HG02642 (cell line): Measurements from ENCODE around the gene SPATA1.

ENCODE experiments used
- ATAC-seq: cut with Tn5 transposase; IDR thresholded peaks from one replicate; pipeline ENCODE4 v1.9.1; 2021; ENCODE audit warnings: mild to moderate bottlenecking; ENCODE audit not compliant: unreplicated experiment, poor library complexity

The SPATA1 gene, protein sequence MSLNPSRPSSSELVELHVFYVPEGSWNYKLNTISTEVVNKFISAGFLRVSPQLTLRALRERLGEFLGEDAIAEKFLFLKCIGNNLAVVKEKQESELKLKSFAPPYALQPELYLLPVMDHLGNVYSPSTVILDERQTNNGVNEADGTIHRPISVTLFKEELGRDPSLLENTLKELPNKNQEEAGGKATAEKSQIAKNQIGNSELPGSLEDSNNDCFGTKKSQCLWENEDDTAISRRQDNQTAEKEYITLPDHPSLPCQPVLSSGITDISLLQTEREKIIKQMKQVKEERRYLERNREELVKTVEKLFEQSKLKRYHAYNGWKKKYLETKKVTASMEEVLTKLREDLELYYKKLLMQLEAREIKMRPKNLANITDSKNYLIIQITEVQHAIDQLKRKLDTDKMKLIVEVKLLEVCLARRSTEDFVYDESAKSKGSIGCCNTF

DNA sequence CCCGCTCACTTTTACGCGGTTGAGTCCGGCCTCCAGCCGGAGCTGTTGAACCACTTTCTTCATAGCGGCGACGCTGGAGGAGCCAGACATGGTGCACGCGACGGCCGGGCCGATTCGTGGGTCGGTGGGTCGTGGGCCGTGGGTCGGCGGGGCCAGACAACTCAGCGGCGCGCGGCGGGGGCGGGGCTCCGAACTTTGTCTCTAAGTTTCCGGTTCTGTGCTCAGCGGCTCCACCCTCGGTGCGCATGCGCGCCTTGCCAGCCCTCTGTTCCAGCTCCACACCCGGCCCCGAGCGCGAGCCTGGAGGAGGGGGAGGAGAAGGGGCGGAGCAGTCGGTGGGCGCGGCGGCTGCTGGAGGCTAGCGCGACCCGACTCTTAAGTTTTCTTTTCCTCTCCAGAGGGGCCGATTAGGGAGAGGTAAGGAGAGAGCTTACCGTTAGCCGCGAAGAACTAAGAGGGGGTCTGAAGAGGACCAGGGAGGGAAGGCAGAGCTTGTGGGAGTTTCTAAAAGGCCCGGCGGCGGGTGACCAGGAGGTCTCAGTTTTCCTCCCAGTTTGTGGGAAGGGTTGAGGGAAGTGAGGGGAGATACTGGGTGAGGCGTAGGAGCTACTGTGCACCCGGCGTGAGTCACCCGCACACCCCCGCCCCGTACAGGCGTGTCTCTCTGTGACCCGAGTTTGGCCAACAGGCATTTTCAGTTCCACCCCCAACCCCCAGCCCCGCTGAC lies at the start of gene SPATA1, which contains the start of gene GNG5:
Gene SPATA1 (plus strand): TSS at position 385 of the 727 bp plus-strand sequence. CDS start 9,974 bp downstream, outside the sequence.
Gene GNG5 (minus strand): TSS at position 580 of the 727 bp plus-strand sequence. CDS start 490 bp downstream, at position 90.
- ATAC-seq = peak; percentile 87

DNA sequence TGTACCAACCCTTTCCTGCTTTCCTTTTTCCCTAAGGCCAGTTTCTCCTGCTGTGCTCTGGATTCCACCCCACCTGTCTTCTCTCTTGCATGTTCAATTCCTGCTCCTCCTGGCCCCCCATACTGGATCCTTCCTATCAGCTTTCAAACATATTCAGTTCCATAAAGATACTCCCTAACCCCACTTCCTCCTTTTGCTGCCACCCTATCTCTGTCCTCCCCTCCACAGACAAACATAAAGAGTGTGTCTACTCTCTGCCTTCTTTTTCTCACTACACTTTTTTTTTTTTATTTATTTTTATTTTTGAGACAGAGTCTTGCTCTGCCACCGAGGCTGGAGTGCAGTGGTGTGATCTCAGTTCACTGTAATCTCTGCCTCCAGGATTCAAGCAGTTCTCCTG lies 44.1 kb upstream of the SPATA1 start:
- no peak for ATAC-seq

DNA sequence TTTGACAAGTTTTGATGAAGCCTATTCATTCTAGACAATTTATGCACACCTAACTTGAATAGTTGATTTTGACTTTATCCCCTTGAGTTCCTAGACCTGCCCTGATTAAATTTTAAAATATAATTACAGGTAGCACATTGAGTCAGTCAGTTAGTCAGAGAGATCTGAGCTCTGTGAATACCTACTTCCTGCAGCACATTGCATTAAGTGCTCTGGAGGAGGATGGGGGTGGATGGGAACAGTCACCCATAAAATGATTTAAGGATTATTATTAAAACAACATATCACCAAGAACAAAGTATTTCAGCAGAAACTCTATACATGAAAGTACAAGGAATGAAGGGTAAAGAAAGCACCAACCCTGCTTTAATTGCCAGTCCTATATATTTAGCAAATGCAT lies 38.9 kb upstream of the SPATA1 start:
- ATAC-seq = no peak

DNA sequence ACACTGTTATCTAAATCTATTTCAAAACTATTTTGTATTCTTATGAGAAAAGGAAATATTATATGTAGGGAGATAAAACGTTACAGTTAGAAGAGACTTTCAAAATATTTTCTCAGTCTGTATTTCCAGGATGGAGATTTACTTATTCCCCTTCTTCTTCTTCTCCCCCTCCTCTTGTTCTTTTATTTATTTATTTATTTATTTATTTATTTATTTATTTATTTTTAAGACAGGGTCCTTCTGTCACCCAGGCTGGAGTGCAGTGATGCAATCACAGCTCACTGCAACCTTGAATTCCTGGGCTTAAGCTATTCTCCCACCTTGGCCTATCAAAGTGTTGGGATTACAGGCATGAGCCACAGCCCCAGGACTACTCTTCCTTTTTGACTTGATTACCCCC lies 30.0 kb upstream of the SPATA1 start:
- no peak for ATAC-seq

DNA sequence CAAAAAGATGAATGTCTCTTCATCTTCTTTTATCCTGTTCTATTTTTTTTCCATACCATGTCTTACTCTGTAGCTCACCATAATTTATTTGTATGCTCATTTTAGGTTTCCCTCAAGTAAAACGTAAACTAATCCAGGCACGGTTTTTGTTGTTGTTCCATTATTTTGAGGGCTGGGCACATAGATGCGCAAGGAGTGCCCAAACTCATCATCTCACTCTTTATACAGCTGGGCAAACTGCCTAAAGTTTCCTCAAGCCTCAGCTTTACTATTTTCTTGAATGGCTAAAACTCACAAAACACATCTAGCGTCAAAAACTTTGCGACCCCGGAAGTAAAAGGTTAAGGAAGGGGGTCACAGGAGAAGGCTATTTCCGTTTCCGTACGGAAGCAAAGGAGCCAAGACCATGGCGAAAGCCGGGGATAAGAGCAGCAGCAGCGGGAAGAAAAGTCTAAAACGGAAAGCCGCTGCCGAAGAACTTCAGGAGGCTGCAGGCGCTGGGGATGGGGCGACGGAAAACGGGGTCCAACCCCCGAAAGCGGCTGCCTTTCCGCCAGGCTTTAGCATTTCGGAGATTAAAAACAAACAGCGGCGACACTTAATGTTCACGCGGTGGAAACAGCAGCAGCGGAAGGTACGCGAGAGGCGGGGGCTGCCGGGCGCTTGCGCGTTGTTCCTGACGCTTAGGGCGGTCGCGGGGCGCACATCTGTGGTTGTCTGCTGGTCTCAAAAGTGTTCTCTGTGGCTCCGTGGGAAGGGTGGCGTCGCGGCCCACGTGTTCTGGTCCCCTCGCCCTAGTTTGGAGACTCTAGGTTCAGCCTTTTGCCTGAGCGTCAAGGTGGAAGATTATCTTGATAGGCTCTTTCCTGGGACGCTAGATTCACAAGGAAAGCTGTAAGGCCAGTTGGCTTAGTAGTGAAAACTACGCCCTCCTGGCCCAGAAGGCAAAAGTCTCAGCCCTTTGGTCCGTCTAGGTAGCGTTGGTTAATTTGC lies 27.0 kb upstream of the SPATA1 start, which contains the start of gene RPF1:
Gene RPF1 (plus strand): TSS at position 391 of the 993 bp plus-strand sequence. CDS start 16 bp downstream, at position 407.
- ATAC-seq = peak; percentile 99

DNA sequence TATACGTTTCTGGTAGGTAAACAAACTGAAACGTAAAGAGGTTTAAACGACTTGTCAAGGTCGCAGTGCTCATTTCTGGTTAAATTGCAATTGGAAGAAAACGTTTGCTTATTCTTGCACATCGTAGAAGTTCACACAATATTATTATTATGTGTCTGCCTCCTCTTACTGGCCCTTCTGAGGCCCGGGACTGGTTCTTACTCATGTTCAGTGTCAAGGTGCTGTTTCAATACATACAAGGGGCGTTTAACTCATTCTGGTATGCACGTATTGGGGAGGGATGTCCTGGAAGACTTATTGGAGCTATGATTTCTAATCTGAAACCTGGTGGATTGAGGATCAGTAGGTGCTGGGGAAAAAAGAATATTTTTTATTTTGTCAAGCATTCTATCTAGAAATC lies 26.2 kb upstream of the SPATA1 start:
- ATAC-seq = no peak

DNA sequence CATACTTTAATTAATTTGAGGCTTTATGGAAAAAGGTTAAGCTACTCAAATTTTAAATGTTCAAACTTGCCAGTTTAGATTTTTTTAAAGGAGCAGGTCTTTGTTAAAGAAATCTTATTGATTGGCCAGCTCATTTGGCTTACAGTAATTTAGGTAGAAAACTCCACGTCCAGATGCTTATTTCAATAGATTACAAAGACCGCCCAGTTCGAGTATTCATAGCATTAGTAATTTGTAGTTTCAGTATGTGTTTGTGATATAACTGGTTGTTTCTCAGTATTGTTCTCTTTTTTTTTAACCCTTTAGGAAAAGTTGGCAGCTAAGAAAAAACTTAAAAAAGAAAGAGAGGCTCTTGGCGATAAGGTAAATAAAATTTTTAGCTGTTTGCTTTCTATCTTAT lies 25.5 kb upstream of the SPATA1 start:
- peak; percentile 28 for ATAC-seq

DNA sequence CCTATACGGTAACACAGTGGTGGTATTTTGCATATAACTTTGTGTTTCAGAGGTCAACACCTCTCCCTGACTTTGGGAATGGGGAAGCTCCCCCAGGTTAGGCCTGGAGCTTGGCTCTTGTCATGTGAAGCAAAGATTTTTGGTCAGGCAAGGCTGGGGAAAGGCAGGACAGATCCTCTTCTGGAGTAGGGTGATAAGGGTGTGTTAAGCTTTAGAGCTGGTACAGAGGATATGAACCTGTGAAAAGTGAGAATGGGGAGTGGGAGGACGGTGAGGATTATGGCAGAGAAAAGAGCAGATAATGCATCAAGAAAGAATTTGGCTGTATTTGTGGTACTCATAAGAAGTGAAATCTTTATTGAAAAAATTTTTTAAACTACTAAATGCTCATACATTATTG lies 24.9 kb upstream of the SPATA1 start:
- ATAC-seq = no peak

DNA sequence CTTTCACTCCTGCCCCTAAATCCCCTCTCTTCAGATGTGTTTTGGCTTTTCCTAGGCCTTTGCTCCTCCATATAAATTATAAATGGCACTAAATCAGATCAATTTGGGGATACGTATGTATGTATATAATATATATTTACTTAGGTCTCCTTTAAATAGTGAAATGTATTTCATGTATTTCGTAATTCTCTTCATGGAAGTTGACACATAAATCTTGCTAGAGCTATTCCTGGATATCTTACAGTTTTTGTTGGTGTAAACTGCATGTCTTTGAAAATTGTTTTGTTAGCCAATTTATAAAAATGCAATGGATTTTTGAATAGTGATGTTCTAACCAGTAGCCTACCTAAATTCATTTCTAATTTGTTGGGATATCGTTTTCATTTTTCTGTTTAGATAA lies 18.1 kb upstream of the SPATA1 start:
- no peak for ATAC-seq

DNA sequence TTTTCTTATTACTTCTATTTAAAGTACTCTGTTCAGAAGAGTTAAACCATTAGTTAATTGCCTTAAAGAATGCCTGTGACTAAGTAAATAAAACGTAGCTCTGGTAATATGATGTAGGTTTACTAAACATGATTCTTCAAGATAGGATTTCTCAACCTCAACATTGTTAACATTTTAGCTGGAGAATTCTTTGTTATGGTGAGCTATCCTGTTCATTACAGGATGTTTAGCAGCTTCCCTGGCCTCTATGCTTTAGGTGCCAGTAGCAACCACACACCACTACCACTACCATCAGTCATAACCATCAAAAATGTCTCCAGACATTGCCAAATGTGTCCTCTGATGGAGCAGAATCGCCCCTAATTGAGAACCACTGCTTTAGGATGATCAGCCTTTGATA lies 16.4 kb upstream of the SPATA1 start:
- ATAC-seq = no peak

DNA sequence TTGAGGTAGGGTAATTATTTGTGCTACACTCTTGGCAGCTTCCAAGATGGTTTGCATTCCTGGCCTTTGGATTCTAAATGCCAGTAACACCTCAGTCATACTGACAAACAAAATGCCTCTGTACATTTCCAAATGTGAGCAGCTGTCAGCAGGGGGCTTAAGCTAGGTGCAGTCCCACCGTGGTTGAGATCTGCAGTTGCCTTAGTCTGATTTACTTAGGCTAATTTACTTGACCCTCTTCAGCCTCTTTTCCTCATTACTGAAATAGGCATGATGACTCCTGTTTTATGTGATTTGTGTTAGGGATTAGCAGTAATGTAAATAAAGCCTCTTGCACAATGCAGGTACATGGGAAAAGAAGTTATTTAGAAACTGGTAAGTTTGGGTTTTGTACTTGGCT lies 13.5 kb upstream of the SPATA1 start:
- no peak for ATAC-seq

DNA sequence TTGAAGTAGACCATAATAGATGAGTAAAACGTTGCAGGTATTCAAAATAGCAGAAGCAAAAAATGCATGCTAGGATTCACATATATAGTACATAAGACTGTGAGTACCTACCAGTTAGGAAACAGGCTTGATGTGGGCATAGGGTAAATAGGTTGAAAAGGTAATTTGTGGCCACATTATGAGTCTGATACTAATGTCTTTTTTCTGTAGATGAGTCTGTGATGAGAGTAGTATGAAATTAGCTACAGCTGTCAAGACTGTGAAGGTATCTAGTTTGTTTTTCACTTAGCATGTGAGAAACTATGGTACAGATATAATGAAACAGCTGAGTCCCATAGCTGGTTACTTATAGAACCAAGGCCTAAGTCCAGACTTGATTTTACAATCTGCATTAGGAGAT lies 12.4 kb upstream of the SPATA1 start:
- no peak for ATAC-seq

DNA sequence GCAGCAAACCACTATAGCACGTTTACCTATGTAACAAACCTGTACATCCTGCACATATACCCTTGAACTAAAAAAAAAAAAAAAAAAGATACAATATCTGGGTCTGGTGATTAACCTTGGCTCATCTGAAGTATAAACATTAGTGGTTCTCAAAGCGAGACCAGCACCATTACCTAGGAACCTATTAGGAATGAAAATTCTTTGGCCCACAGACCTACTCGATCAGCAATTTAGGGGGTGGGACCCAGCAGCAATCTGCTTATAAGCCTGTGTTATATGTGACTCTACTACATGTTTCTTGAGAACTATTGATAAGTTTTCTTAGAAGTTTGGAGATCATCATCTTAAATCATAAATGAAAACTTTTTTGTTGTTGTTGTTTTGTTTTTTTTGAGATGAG lies 9.7 kb upstream of the SPATA1 start:
- ATAC-seq = no peak

DNA sequence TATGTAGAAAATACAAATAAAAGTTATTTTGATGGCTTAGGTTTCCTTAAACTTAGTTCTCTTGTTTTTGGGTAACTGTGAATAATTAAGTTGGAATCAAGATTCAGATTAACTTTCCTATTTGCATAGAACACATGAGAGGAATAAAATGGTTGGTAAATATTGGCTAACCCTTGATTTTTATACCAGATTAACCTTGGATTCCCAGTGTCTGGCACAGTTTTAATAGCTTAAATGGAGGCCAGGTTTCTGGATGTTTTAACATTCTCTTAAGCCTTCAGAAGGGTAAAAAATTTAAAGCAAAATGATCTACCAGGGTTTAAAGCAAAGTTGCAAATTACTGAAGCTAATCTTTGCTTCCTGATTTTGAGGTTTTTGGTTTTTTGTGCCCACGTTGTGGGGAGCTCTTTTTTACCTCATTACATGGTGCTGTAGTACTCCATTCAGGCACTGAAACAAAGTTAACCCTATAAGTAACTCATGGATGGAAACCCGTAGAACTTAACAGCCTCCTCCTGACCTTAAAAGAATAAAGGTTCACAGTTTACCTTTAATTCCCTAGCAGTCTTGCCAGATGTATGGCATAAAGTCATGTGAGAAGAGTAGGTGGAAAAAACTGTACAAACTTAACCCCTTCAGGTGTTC lies 8.4 kb upstream of the SPATA1 start:
- no peak for ATAC-seq

DNA sequence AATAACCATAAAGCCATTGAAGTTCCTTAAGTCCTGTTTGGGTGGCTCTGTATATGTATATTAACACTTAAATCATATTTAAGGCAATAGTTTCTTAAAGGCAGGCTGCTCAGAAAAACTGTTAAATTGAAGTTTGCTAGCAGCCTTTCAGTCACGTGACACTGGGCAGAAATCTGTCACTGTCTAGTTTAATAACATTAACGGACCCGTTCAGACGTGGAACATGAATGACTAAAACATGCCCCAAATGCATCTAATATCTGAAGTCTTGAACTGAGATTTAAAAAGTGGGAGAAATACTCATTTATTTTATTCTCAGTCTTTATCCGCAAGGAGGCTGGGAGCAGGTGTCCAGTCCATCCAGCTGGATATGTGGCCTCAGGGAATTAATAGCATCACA lies 3.3 kb upstream of the SPATA1 start:
- no peak for ATAC-seq

DNA sequence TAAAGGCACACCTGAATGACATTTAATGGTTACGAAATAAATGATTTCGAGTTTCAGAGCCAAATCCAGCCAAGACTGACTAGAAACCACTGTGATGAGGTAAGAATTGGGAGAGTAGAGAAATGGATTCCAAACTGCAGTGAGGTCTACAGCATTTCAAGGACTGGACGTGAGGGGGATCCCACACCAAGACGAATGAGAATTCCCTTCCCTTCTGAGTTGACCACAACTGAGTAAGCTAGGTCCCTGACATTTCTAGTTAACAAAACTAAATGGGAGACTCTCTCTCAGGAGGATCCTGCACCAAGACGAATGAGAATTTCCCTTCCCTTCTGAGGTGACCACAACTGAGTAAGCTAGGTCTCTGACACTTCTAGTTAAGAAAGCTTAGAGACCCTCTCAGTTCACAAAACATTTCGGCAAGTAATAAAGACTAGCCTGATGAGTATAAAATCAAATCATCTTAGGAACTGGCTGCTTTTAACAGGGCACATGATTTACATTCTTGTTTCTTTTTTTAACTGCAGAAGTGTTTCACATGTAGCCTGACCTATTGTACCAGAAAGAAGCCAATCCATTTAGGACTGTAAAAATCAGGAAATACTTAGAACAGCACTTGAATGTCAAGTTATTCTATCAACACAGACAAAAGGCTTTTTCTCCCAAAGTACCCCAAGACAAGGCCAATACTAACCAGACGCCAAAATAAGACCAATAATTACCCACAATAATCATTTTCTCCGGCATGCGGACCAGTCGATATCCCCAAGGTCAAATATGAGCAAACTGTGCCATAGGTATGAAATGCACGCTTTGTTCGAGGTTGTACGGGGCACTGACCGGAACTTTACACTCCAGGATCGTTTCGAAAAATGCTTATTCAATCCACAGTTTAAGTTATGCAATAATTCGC lies 1.4 kb upstream of the SPATA1 start:
- no peak for ATAC-seq

DNA sequence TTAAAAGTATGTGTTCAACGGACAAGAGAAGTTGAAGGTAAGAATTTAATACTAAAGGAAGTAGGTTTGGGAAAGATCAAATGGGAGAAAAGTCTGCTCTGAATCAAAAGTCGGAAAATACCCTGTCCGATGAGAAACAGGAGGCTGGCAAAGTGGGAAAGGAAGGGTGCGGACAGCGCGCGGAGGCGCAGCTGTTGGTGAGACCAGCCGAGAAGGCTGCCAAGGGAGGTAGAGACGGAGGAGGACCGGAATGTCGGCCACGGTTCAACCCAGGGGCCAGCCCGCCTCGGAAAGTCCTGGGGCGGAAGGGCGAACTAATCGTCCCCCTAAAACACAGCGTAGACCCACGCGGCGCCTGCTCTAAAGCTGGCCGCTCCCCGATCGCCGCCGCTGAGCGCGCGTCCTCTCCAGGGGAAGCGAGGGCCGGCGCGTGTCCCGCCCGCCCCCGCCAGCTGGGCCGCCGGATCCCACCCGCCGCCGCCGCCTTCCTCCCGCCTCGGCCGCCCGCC lies 639 bp upstream of the SPATA1 start:
- peak; percentile 46 for ATAC-seq

DNA sequence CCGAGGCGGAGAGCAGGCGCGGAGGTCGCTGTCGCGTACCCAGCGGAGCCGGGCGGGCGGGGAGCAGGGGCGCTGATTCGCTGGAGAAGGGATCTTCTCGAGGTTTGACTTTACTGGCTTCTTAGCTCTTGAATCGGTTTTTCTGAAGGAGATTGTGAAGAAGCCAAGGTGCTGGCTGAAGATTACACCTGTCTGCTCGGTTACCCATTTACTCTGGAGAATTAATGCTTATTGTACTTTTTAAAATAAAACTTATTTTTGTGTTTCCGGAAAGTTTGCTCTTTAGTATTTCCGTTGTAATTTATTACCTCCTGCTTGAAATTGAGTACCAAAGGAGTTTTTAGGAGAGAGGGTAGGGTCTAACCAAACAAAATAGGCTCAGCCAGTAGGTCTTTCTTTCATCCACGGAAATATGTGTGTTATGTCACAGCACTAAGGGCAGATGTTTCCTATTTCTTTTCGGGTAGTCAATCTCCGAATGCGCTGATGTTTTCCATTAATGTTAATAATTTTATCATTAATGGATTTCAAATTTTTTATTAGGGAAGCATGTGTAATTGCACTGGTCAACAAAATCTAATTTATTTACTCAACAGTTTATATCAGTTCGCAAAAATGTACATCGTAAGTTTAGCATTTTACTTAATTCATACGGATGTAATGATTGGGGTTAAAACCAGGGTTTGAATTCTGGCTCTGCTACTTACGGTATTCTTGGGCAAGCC lies 705 bp downstream of the SPATA1 start:
- ATAC-seq = no peak
